B cell (primary cell): Measurements from ENCODE around the gene KRTAP19-2. TPM values are rescaled to one million over a fixed set of nuclear protein-coding genes. Genes with fewer than 3 reads are reported as not detected.
"Not testable (repeated sequence)": the region's sequence is repeated elsewhere in the genome, so short reads cannot be mapped to it uniquely, and the experiment has no call there.

ENCODE experiments used
- ATAC-seq: fragments of 200-7000 bp; cut with Tn5 transposase; one replicate; pipeline ENCODE4 v1.10.0; 2021; ENCODE audit warnings: low read depth, mild to moderate bottlenecking, moderate number of reproducible peaks, moderate library complexity
- CTCF ChIA-PET: fragments of 350-600 bp; sonication (Branson Sonifier 250); formaldehyde crosslinking; loops from one replicate; lab custom pipeline; 2021; ENCODE audit warnings: antibody characterized with exemption, inconsistent platforms; lab: Charles Lee
- POLR2A ChIA-PET: fragments of 350-600 bp; sonication (Branson Sonifier 250); formaldehyde crosslinking; loops from one replicate; lab custom pipeline; 2021; ENCODE audit warnings: antibody characterized with exemption; lab: Charles Lee
- DNase-seq: peaks from one replicate; pipeline ENCODE4 v3.0.0; 2013
- H2AFZ ChIP-seq: 2 replicates; pipeline ENCODE4 v1.6.1; 2012; ENCODE audit warnings: mild to moderate bottlenecking, low read depth, low read length; ENCODE audit not compliant: insufficient read depth, poor library complexity, severe bottlenecking
- H3K27ac ChIP-seq, 2 donors: 1 replicate in 1 of 2; 2 replicates in 1 of 2; pipeline ENCODE4 v1.5.1; 2012 to 2013; ENCODE audit warnings: low read length in 2 of 2, mild to moderate bottlenecking in 2 of 2, moderate library complexity in 1 of 2
- H3K27me3 ChIP-seq, 4 experiments: fragments of 200-600 bp in 1 of 4; sonication (generic) in 1 of 4; replicated peaks in 1 of 4; 1 replicate in 2 of 4; 2 replicates in 2 of 4; pipeline versions ENCODE4 v1.6.1 to v1.7.0; 2013 to 2016; ENCODE audit warnings: low read length in 3 of 4, mild to moderate bottlenecking in 2 of 4, mixed read lengths in 1 of 4, moderate library complexity in 1 of 4; ENCODE audit not compliant: insufficient read depth in 4 of 4, control insufficient read depth in 3 of 4; ENCODE audit errors: control extremely low read depth in 1 of 4
- H3K36me3 ChIP-seq, 2 experiments: replicated peaks in 1 of 2; 1 replicate in 1 of 2; 2 replicates in 1 of 2; pipeline versions ENCODE4 v1.6.1 to v1.7.1; 2013; ENCODE audit warnings: low read length in 1 of 2; ENCODE audit not compliant: insufficient read depth in 2 of 2, control insufficient read depth in 1 of 2; ENCODE audit errors: control extremely low read depth in 1 of 2, extremely low read depth in 1 of 2
- H3K4me1 ChIP-seq, 2 donors: fragments of 200-600 bp in 1 of 2; sonication (generic) in 1 of 2; 1 replicate in 1 of 2; 2 replicates in 1 of 2; pipeline versions ENCODE4 v1.5.1 to v1.6.1; 2013 to 2017; ENCODE audit warnings: low read length in 2 of 2; ENCODE audit not compliant: control insufficient read depth in 2 of 2, insufficient read depth in 2 of 2
- H3K4me2 ChIP-seq: replicated peaks from 2 replicates; pipeline ENCODE3; 2012; ENCODE audit warnings: mild to moderate bottlenecking, low read depth, low read length; ENCODE audit not compliant: poor library complexity, severe bottlenecking
- H3K4me3 ChIP-seq, 5 experiments: fragments of 200-600 bp in 1 of 5; sonication (generic) in 1 of 5; 1 replicate in 3 of 5; 2 replicates in 2 of 5; pipeline versions ENCODE4 v1.5.1 to v1.7.0; 2011 to 2016; ENCODE audit warnings: low read length in 4 of 5, mild to moderate bottlenecking in 4 of 5, low read depth in 2 of 5, control low read depth in 1 of 5, moderate library complexity in 1 of 5; ENCODE audit not compliant: insufficient read depth in 1 of 5; ENCODE audit errors: control extremely low read depth in 1 of 5, extremely low read depth in 1 of 5
- H3K79me2 ChIP-seq: fragments of 200-600 bp; sonication (generic); one replicate; pipeline ENCODE4 v1.6.0; 2016; ENCODE audit warnings: low read length; ENCODE audit not compliant: control insufficient read depth, insufficient read depth
- H3K9ac ChIP-seq: fragments of 200-600 bp; sonication (generic); 2 replicates; pipeline ENCODE4 v1.6.1; 2017; ENCODE audit warnings: mild to moderate bottlenecking, low read length, moderate library complexity
- H3K9me3 ChIP-seq, 3 donors: one replicate each; pipeline versions ENCODE4 v1.6.1 to v1.7.1; 2013; ENCODE audit warnings: low read length in 2 of 3; ENCODE audit not compliant: control insufficient read depth in 2 of 3, insufficient read depth in 1 of 3; ENCODE audit errors: control extremely low read depth in 1 of 3
- H4K20me1 ChIP-seq: 2 replicates; pipeline ENCODE4 v1.6.0; 2012; ENCODE audit warnings: mild to moderate bottlenecking, low read length; ENCODE audit not compliant: insufficient read depth, control insufficient read depth, poor library complexity, severe bottlenecking
- H3K27ac Mint-ChIP-seq: one replicate; pipeline ENCODE4 v1.8.0; 2021; ENCODE audit warnings: mixed read lengths
- H3K27me3 Mint-ChIP-seq: one replicate; pipeline ENCODE4 v1.8.0; 2021; ENCODE audit warnings: mixed read lengths
- H3K4me1 Mint-ChIP-seq: one replicate; pipeline ENCODE4 v1.8.0; 2021; ENCODE audit warnings: mixed read lengths
- H3K4me3 Mint-ChIP-seq: one replicate; pipeline ENCODE4 v1.8.0; 2021; ENCODE audit warnings: mixed read lengths
- H3K9me3 Mint-ChIP-seq: one replicate; pipeline ENCODE4 v1.8.0; 2022; ENCODE audit warnings: mixed read lengths; ENCODE audit not compliant: insufficient read depth
- EZH2 ChIP-seq: IDR thresholded peaks from 2 replicates; pipeline ENCODE4 v1.6.1; 2012; ENCODE audit warnings: borderline replicate concordance, low read depth, mild to moderate bottlenecking, moderate library complexity, low read length; ENCODE audit not compliant: insufficient read depth, poor library complexity, severe bottlenecking
- WGBS: methylation state at CpG from one replicate; pipeline ENCODE4 v1.1.5; 2013; ENCODE audit warnings: missing lambda C conversion rate; ENCODE audit not compliant: insufficient coverage; 5-methylcytosine and 5-hydroxymethylcytosine counted together
- intact Hi-C: fragments of 100-400 bp; cut with micrococcal nuclease; formaldehyde crosslinking; loops from one replicate; pipeline ENCODE4 v1.10.0; 2022
- polyA plus RNA-seq: library from polyadenylated mRNA; depleted of rRNA; stranded (reverse); fragments of >200 nt; gene quantifications from 2 replicates; pipeline ENCODE4 v1.2.3, GENCODE V29; 2012
- total RNA-seq, 2 donors: library from RNA; stranded (reverse); fragments of 120-200 nt in 1 of 2; gene quantifications; 1 replicate in 1 of 2; 2 replicates in 1 of 2; pipeline versions ENCODE4 v1.2.3 to v1.2.4, GENCODE V29; 2013 to 2022
- TF ChIP-seq, protein P1 (sequence below): fragments of 200-600 bp; IDR thresholded peaks from one replicate; pipeline ENCODE4 v1.8.0; 2022; ENCODE audit warnings: antibody characterized with exemption, mild to moderate bottlenecking

KRTAP19-2 gene
- total and polyA plus RNA-seq, 2 donors (not counting 1 experiment from before 2014, with no cell fraction given) = not detected

DNA sequence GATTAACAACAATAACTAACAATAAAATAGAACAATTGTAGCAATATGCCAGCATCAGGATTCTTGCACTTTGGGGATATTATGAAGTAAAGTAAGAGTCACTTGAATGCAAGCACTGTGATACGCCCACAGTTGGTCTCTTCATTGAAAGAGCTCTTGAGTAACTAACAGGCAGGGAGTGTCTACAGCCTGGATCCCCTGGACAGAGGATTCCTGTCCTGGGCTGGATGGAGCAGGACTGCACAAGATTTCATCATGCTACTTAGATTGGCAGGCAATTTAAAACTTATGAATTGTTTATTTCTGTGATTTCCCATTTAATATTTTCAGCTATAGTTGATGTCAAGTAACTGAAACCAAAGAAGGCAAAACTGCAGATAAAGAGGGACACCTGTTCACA lies 28.4 kb upstream of the KRTAP19-2 start:
- TF ChIP-seq EZH2 = no peak
- TF ChIP-seq, protein P1, sequence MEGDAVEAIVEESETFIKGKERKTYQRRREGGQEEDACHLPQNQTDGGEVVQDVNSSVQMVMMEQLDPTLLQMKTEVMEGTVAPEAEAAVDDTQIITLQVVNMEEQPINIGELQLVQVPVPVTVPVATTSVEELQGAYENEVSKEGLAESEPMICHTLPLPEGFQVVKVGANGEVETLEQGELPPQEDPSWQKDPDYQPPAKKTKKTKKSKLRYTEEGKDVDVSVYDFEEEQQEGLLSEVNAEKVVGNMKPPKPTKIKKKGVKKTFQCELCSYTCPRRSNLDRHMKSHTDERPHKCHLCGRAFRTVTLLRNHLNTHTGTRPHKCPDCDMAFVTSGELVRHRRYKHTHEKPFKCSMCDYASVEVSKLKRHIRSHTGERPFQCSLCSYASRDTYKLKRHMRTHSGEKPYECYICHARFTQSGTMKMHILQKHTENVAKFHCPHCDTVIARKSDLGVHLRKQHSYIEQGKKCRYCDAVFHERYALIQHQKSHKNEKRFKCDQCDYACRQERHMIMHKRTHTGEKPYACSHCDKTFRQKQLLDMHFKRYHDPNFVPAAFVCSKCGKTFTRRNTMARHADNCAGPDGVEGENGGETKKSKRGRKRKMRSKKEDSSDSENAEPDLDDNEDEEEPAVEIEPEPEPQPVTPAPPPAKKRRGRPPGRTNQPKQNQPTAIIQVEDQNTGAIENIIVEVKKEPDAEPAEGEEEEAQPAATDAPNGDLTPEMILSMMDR = no peak
- Histone ChIP-seq H2AFZ (no peak overlapping the region), H3K9me3 (peaks cover 1 to 3% (median 2%) of the 10 kb centered on the region in 3 donors), H3K27me3 (no peaks in the 10 kb centered on the region), H3K4me3 (no peak overlapping the region), H3K27ac (no peak overlapping the region), H3K9ac (no peak overlapping the region), H3K79me2 (no peaks in the 10 kb centered on the region), H3K36me3 (no peaks in the 10 kb centered on the region), H3K4me2 (no peak overlapping the region), H3K4me1 (no peaks in the 10 kb centered on the region), H4K20me1 (no peaks in the 10 kb centered on the region)
- ChIA-PET CTCF (no interaction called here), POLR2A (no interaction called here)
- H3K4me1 Mint-ChIP-seq = no peaks in the 10 kb centered on the region
- no peak overlapping the region for H3K4me3 Mint-ChIP-seq
- no peaks in the 10 kb centered on the region for H3K27me3 Mint-ChIP-seq
- H3K27ac Mint-ChIP-seq = no peak overlapping the region
- 100% methylated on average over 1 of the region's 1 CpG for WGBS
- ATAC-seq (no peak), DNase-seq (no peak)
- intact Hi-C loops = no loop called here
- H3K9me3 Mint-ChIP-seq = no peaks in the 10 kb centered on the region

DNA sequence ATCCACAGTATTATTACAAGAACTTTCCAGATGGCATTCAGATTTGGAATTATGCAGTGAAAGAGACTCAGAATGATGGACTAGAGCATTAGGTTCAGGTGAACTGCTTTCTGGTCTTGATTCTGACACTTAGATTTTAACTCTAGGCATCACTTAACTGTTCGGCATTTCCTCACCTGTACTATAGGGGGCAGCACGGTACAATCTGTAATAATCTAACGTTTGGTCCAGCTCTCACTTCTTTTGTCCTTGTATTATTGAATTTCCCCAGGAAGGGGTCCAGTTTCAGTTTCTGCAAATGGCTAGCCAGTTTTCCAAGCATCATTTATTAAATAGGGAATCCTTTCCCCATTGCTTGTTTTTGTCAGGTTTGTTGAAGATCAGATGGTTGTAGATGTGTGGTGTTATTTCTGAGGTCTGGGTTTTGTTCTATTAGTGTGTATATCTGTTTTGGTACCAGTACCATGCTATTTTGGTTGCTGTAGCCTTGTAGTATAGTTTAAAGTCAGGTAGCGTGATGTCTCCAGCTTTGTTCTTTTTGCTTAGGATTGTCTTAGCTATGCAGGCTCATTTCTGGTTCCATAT lies 18.5 kb upstream of the KRTAP19-2 start:
- H3K4me1 Mint-ChIP-seq, intact Hi-C loops, H3K9me3 Mint-ChIP-seq, H3K27me3 Mint-ChIP-seq, H3K27ac Mint-ChIP-seq, H3K79me2 ChIP-seq, ATAC-seq, H2AFZ ChIP-seq, H3K4me3 ChIP-seq, H3K4me1 ChIP-seq, DNase-seq, H4K20me1 ChIP-seq, H3K4me3 Mint-ChIP-seq, POLR2A ChIA-PET, H3K27me3 ChIP-seq, H3K4me2 ChIP-seq, H3K36me3 ChIP-seq, H3K9ac ChIP-seq, CTCF ChIA-PET, H3K27ac ChIP-seq, H3K9me3 ChIP-seq: not testable (repeated sequence)
- WGBS = 36% methylated on average over 3 of the region's 4 CpGs
